ENCODE measurements around the gene ARL4A. TPM values are rescaled to one million over a fixed set of nuclear protein-coding genes. Genes with fewer than 3 reads are reported as not detected.

ARL4A gene
- total and polyA plus RNA-seq, 9 of the 15 experiments (the other 6 are each of a cell fraction or from before 2014, with no cell fraction given) = 118 to 688 (median 172) TPM

DNA sequence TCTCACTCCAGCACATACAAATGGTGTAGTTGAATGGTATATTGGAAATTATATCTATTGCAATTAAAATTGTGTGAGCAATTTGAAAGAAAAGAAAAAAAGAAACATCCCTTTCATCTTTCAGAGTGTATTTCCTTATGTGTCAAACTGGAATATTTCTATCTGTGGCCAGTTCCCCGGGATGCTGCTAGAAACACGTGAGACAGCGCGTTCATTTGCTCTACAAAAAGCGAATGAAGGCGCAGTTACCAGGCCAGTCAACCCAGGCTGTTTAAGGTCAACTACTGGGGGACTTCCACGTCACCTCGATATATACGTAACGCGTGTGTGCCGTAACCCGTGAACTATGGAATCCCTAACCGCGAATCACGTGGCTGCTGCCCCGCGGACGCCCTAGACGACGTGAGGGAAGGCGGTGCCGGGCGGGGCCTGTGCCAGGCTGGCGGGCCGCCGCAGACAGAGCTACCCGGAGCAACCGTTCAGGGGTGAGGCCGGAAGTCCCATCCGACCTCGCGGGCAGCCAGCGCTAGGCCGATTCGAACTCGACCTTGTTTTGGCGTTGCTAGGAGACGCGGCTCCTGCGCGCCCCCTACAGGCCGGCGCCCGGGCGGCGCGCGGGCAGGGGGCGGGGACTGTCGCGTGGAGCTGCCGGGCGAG lies 1.1 kb upstream of the ARL4A start (continued):
- TF ChIP-seq SRSF3 (IDR thresholded peaks at IDR 0.05; ENCODE audit: insufficient read depth, low read length) (no peak), NR2F6 (CRISPR knock-in tag; IDR thresholded peaks at IDR 0.05) (no peak), PTTG1 (tag; IDR thresholded peaks at IDR 0.05; ENCODE audit: low read depth) (no peak), SAFB2 (IDR thresholded peaks at IDR 0.05; ENCODE audit: borderline replicate concordance, low read depth, low read length, severe bottlenecking) (no peak), ELF1 (tag; IDR thresholded peaks at IDR 0.05) (peak; percentile 92), KHSRP (IDR thresholded peaks at IDR 0.05) (no peak; the same call in 1 of the 2 replicates), ASH1L (IDR thresholded peaks at IDR 0.05; ENCODE audit: borderline replicate concordance, low read depth, partially characterized antibody) (no peak), ZNF146 (CRISPR knock-in tag; IDR thresholded peaks at IDR 0.05; ENCODE audit: unreplicated experiment) (no peak), DACH1 (IDR thresholded peaks at IDR 0.05; ENCODE audit: partially characterized antibody) (no peak), MAFG (tag; conservative IDR thresholded peaks at IDR 0.05) (no peak), MEF2D (tag; conservative IDR thresholded peaks at IDR 0.05; ENCODE audit: low read depth) (0 out of 2 replicates have a peak, but pooled peaks have one; percentile 22), SMAD2 (IDR thresholded peaks at IDR 0.05; ENCODE audit: low read depth, low read length) (no peak), POU5F1 (IDR thresholded peaks at IDR 0.05; ENCODE audit: borderline replicate concordance, low read depth, low read length, partially characterized antibody) (no peak), MIER1 (IDR thresholded peaks at IDR 0.05; ENCODE audit: low read depth) (no peak), GATA2 (CRISPR knock-in tag; IDR thresholded peaks at IDR 0.05) (no peak)
- TF ChIP-seq, protein P1, sequence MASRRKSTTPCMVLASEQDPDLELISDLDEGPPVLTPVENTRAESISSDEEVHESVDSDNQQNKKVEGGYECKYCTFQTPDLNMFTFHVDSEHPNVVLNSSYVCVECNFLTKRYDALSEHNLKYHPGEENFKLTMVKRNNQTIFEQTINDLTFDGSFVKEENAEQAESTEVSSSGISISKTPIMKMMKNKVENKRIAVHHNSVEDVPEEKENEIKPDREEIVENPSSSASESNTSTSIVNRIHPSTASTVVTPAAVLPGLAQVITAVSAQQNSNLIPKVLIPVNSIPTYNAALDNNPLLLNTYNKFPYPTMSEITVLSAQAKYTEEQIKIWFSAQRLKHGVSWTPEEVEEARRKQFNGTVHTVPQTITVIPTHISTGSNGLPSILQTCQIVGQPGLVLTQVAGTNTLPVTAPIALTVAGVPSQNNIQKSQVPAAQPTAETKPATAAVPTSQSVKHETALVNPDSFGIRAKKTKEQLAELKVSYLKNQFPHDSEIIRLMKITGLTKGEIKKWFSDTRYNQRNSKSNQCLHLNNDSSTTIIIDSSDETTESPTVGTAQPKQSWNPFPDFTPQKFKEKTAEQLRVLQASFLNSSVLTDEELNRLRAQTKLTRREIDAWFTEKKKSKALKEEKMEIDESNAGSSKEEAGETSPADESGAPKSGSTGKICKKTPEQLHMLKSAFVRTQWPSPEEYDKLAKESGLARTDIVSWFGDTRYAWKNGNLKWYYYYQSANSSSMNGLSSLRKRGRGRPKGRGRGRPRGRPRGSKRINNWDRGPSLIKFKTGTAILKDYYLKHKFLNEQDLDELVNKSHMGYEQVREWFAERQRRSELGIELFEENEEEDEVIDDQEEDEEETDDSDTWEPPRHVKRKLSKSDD (conservative IDR thresholded peaks at IDR 0.05; ENCODE audit: low read length) = peak; percentile 46; the same call in 1 of the 2 replicates
- TF ChIP-seq, protein P2, sequence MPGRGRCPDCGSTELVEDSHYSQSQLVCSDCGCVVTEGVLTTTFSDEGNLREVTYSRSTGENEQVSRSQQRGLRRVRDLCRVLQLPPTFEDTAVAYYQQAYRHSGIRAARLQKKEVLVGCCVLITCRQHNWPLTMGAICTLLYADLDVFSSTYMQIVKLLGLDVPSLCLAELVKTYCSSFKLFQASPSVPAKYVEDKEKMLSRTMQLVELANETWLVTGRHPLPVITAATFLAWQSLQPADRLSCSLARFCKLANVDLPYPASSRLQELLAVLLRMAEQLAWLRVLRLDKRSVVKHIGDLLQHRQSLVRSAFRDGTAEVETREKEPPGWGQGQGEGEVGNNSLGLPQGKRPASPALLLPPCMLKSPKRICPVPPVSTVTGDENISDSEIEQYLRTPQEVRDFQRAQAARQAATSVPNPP (IDR thresholded peaks at IDR 0.05; ENCODE audit: borderline replicate concordance, insufficient read depth, insufficient read length) = no peak
- TF ChIP-seq, protein P3, sequence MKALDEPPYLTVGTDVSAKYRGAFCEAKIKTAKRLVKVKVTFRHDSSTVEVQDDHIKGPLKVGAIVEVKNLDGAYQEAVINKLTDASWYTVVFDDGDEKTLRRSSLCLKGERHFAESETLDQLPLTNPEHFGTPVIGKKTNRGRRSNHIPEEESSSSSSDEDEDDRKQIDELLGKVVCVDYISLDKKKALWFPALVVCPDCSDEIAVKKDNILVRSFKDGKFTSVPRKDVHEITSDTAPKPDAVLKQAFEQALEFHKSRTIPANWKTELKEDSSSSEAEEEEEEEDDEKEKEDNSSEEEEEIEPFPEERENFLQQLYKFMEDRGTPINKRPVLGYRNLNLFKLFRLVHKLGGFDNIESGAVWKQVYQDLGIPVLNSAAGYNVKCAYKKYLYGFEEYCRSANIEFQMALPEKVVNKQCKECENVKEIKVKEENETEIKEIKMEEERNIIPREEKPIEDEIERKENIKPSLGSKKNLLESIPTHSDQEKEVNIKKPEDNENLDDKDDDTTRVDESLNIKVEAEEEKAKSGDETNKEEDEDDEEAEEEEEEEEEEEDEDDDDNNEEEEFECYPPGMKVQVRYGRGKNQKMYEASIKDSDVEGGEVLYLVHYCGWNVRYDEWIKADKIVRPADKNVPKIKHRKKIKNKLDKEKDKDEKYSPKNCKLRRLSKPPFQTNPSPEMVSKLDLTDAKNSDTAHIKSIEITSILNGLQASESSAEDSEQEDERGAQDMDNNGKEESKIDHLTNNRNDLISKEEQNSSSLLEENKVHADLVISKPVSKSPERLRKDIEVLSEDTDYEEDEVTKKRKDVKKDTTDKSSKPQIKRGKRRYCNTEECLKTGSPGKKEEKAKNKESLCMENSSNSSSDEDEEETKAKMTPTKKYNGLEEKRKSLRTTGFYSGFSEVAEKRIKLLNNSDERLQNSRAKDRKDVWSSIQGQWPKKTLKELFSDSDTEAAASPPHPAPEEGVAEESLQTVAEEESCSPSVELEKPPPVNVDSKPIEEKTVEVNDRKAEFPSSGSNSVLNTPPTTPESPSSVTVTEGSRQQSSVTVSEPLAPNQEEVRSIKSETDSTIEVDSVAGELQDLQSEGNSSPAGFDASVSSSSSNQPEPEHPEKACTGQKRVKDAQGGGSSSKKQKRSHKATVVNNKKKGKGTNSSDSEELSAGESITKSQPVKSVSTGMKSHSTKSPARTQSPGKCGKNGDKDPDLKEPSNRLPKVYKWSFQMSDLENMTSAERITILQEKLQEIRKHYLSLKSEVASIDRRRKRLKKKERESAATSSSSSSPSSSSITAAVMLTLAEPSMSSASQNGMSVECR (CRISPR knock-in tag; IDR thresholded peaks at IDR 0.05) = no peak; the same call in none of the 2 replicates
